GM13977 (cell line): ENCODE results near the gene MOB3C.
A peak's percentile ranks its signal among the peaks of the same experiment; 100 is the strongest.
"Not testable (repeated sequence)": the region's sequence is repeated elsewhere in the genome, so short reads cannot be mapped to it uniquely, and the experiment has no call there.

ENCODE experiments used
- DNase-seq: peaks from one replicate; pipeline ENCODE4 v3.0.0; 2012; ENCODE audit warnings: low spot score
- in situ Hi-C: fragments of 300-500 bp; cut with MboI; formaldehyde crosslinking; loops from one replicate; pipeline ENCODE4 v1.12.0; 2022; ENCODE audit warnings: low sequenced_read_pairs, low pct_unique_long_range_greater_than_20kb, mixed read lengths, inconsistent platforms; ENCODE audit not compliant: unreplicated experiment
- TF ChIP-seq, protein P1 (sequence below): IDR thresholded peaks from 2 replicates; pipeline ENCODE4 v1.5.1; 2012; ENCODE audit warnings: mild to moderate bottlenecking, control low read depth; ENCODE audit not compliant: insufficient read depth; ENCODE audit errors: extremely low read depth, missing control alignments

The MOB3C gene

DNA sequence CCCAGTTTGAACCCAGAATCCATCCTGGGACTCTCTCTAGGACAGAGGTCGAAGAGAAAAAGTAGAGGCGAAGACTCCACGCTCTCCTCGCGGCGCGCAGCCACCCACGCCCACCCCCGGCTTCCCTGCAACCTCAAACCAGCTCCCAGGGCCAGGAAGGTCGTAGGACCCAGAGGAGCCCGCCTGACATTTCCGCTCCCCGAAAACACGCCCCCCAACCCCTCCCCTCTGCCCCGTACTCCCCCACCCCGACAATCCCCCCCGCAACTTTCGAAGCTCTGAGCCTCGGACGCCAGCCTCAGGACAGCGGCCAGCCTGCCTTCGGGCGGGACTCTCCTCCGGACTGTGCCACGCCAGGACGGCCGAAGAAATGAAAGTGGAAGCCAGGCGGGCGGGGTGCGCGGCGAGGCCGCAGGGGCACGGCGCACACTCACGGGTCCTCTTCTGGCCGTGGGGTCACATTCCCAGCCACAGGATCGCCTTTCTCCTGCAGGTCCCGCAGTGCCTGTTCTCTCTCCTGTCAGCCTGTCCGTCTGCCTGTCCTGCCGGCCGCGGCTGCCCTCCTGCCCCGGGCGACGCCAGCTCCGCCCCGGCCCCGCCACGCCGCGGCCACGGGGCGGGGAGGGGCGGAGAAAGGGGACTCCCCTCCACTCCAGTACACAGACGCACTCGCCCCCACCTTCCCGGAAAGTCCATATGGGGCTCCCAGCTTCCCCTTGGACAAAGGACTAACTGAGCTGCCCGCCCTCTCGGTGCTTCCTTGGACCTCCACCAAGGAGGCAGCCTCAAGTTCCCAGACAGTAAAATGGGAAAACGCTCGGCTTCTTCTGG, at the start of gene MOB3C:
MOB3C (minus strand) TSS at position 535 of the 831 bp plus-strand sequence. CDS start 3,490 bp downstream, outside the sequence.
- TF ChIP-seq, protein P1, sequence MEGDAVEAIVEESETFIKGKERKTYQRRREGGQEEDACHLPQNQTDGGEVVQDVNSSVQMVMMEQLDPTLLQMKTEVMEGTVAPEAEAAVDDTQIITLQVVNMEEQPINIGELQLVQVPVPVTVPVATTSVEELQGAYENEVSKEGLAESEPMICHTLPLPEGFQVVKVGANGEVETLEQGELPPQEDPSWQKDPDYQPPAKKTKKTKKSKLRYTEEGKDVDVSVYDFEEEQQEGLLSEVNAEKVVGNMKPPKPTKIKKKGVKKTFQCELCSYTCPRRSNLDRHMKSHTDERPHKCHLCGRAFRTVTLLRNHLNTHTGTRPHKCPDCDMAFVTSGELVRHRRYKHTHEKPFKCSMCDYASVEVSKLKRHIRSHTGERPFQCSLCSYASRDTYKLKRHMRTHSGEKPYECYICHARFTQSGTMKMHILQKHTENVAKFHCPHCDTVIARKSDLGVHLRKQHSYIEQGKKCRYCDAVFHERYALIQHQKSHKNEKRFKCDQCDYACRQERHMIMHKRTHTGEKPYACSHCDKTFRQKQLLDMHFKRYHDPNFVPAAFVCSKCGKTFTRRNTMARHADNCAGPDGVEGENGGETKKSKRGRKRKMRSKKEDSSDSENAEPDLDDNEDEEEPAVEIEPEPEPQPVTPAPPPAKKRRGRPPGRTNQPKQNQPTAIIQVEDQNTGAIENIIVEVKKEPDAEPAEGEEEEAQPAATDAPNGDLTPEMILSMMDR, result no peak
- in situ Hi-C loops, result no loop called here
- DNase-seq, result peak; percentile 77

DNA sequence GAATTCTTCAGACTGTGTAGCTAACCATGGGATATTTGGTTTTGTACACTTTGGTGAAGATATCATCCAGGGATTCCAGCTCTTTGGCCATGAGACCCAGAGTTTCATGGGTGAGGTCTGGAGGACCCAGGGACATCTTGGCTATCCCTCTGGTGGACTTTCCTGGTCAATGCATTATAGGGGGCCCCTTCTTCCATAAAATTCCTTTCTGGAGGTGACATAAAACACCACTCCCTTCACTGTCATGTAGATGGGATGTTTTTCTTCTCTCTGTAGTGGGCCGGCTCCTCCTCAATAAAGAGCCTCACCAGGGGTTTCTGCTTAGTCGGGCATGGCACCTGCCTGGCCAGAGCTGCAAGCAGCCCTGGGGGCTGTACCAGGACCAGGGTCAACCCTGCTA, 49.4 kb upstream of the MOB3C start:
- TF ChIP-seq, protein P1, result no peak
- DNase-seq, result no peak
- in situ Hi-C loops, result no loop called here

DNA sequence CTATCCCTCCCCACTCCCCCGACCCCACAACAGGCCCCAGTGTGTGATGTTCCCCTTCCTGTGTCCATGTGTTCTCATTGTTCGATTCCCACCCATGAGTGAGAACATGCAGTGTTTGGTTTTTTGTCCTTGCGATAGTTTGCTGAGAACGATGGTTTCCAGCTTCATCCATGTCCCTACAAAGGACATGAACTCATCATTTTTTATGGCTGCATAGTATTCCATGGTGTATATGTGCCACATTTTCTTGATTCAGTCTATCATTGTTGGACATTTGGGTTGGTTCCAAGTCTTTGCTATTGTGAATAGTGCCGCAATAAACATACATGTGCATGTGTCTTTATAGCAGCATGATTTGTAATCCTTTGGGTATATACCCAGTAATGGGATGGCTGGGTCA, 46.3 kb upstream of the MOB3C start:
- in situ Hi-C loops, DNase-seq: not testable (repeated sequence)

DNA sequence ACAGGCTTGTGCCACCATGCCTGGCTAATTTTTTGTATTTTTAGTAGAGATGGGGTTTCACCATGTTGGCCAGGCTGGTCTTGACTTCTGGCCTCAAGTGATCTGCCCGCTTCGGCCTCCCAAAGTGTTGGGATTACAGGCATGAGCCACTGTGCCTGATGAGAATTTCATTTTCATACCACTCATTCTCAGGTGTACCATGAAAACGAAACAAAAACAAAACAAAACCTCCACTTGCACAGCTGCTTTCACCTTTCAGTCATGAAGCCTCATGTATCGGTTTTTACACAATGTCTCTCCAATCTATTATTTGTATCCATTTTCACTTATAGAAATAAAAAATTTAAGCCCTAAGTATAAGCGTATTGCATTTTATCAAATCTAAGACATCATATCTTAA, 43.5 kb upstream of the MOB3C start:
- in situ Hi-C loops, result not testable (repeated sequence)
- DNase-seq, result peak; percentile 55

DNA sequence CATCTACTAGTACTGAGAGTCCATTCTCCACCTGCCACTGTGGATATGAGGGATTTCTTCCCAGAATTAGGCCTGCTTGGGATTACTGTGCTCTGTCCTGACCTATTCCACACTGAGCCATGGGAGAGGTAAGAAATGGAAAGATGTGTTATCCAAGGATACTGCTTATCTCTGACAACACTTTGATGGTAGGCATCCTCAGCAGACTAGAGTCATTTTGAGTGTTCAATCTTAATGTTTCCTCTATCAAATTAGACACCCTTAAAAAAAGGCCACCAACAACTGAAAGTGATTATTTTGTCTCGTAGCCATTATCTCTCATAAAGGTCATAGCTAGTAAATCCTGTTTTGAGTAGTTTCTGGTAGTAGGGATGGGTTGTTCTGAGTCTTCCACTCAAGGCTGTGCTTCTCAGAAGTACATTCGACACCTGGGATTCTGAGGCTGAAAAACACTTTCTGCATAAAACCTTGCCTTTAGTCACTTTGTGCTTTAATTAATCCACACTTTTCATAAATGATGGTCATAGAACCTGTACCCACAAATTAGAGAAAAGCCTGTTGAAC, 42.8 kb upstream of the MOB3C start:
- in situ Hi-C loops, result no loop called here
- TF ChIP-seq, protein P1, result no peak
- no peak for DNase-seq

DNA sequence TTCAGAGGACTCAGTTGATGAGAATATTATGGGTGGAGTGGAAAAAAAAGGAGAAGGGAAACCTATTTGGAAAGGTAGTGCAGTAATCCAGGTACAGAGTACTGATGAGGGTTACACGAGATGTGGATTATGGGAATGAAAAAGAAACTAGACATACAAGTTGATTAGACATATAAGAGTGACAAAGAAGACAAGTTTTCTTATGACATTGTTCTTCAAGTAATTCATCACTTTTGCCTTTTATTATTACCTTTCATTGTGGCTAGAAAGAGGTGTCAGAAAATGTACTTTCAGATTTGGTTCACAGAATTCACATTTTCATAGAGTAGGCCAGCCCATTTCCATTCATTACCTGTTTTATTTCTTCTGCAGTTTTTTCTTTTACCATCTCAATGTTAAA, 41.2 kb upstream of the MOB3C start:
- in situ Hi-C loops, result no loop called here
- TF ChIP-seq, protein P1, result no peak
- no peak for DNase-seq

DNA sequence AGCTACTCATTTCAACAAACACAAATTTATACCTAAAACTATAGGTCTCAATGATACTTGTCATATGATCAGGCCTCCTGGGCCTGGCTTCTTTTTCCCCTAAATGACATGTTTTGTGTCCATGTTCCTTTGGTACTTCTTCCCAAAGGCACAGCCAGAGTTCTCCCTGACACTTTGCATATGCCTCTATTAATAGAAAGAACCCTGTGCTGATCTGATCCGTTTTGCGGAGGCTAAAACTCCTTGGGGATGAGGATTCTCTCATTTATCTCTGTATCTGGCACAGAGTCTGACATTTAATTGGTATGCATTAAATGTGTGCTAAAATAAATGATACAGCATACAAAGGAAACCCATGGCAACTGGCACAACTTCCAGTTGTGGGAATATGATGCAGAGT, 40.0 kb upstream of the MOB3C start:
- DNase-seq, result no peak
- in situ Hi-C loops, result no loop called here
- TF ChIP-seq, protein P1, result no peak
